Upper lobe of left lung (tissue), 6 donors: ENCODE results near the gene SERPINA3. TPM values are rescaled to one million over a fixed set of nuclear protein-coding genes. Genes with fewer than 3 reads are reported as not detected.

Experiments used
- ATAC-seq, 2 donors: fragments of 200-7000 bp; cut with Tn5 transposase; one replicate each; pipeline ENCODE4 v1.9.1; 2022; ENCODE audit warnings: mild to moderate bottlenecking in 2 of 2, moderate library complexity in 2 of 2; ENCODE audit not compliant: low FRiP score in 2 of 2
- DNase-seq, 2 donors: peaks; one replicate each; pipeline ENCODE4 v3.0.0-alpha.2; 2019 to 2020
- H3K27ac ChIP-seq, 4 donors: fragments of 200-600 bp; sonication (generic); one replicate each; pipeline ENCODE4 v1.5.1; 2016 to 2019
- H3K27me3 ChIP-seq, 4 donors: fragments of 200-600 bp; sonication (generic); one replicate each; pipeline ENCODE4 v1.5.1; 2017 to 2019
- H3K36me3 ChIP-seq, 4 donors: fragments of 200-600 bp; sonication (generic); one replicate each; pipeline ENCODE4 v1.5.1; 2016 to 2019
- H3K4me1 ChIP-seq, 4 donors: fragments of 200-600 bp; sonication (generic); one replicate each; pipeline ENCODE4 v1.5.1; 2018 to 2019
- H3K4me3 ChIP-seq, 4 donors: fragments of 200-600 bp; sonication (generic); one replicate each; pipeline ENCODE4 v1.5.1; 2017 to 2019; ENCODE audit warnings: mild to moderate bottlenecking in 2 of 4, moderate library complexity in 1 of 4
- H3K9me3 ChIP-seq, 4 donors: fragments of 200-600 bp; sonication (generic); one replicate each; pipeline ENCODE4 v1.5.1; 2018 to 2019
- EP300 ChIP-seq, 4 donors: sonication (generic); formaldehyde crosslinking; IDR thresholded peaks; one replicate each; pipeline ENCODE4 v1.5.1; 2017; ENCODE audit warnings: antibody characterized with exemption in 4 of 4, control low read depth in 2 of 4
- POLR2A ChIP-seq, 4 donors: fragments of 450-650 bp; IDR thresholded peaks; one replicate each; pipeline ENCODE4 v1.5.1; 2016 to 2017; ENCODE audit warnings: antibody characterized with exemption in 4 of 4, mild to moderate bottlenecking in 2 of 4
- POLR2AphosphoS5 ChIP-seq, 2 donors: sonication (generic); formaldehyde crosslinking; IDR thresholded peaks; one replicate each; pipeline ENCODE4 v1.5.1; 2017; ENCODE audit warnings: antibody characterized with exemption in 2 of 2
- WGBS, 2 donors: methylation state at CpG; one replicate each; pipeline ENCODE4 v1.1.5; 2017 to 2018; 5-methylcytosine and 5-hydroxymethylcytosine counted together
- total RNA-seq, 6 donors: library from RNA; depleted of rRNA in 4 of 6; stranded (reverse); fragments of >200 nt in 4 of 6; gene quantifications; one replicate each; pipeline versions ENCODE4 v1.1.0 to v1.2.1, GENCODE V29; 2016 to 2021
- TF ChIP-seq, protein P1 (sequence below), 6 experiments: fragments of 450-650 bp in 4 of 6; fragments of 200-600 bp in 2 of 6; sonication (generic) in 2 of 6; IDR thresholded peaks; one replicate each; pipeline ENCODE4 v1.5.1; 2016 to 2019; ENCODE audit warnings: antibody characterized with exemption in 6 of 6
- donor health status: DM: no; HTN: no; CAD: no; lungs with moderate emphysema.
- donor health status: DM: no; HTN: yes; CAD: no; lungs with severe emphysema.

SERPINA3 gene
- total RNA-seq, 6 donors from 2014 or later, result 32.5 to 111 (median 55.4) TPM

DNA sequence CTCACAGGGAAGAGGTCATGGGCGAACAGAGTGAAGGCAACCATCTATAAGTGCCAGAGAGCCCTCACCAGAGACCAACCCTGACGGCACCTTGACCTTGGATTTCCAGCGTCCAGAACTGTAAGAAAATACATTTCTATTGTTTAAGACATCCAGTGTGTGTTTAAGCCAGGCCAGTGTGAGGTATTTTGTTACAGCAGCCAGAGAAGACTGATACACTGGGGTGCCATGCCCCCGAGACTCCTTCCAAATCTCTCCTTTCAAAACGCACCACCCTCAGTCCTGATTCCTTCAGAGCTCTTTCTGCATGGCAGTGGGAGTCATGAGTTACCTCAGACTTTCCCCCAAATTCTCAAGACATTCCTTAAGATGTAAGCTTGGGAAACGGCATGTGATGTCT is 33.5 kb upstream of the SERPINA3 start:
- H3K27me3 ChIP-seq, result no peaks in the 10 kb centered on the region
- no peaks in the 10 kb centered on the region for H3K36me3 ChIP-seq
- H3K4me3 ChIP-seq, result no peak overlapping the region
- DNase-seq (no peak), ATAC-seq (no peak)
- peaks cover 0 to 6% (median 4%) of the 10 kb centered on the region in 4 donors for H3K4me1 ChIP-seq
- no peak overlapping the region for H3K27ac ChIP-seq
- no peaks in the 10 kb centered on the region for H3K9me3 ChIP-seq
- TF ChIP-seq POLR2A (IDR thresholded peaks at IDR 0.05) (no peak), EP300 (IDR thresholded peaks at IDR 0.05) (no peak), POLR2AphosphoS5 (IDR thresholded peaks at IDR 0.05) (no peak)
- TF ChIP-seq, protein P1, sequence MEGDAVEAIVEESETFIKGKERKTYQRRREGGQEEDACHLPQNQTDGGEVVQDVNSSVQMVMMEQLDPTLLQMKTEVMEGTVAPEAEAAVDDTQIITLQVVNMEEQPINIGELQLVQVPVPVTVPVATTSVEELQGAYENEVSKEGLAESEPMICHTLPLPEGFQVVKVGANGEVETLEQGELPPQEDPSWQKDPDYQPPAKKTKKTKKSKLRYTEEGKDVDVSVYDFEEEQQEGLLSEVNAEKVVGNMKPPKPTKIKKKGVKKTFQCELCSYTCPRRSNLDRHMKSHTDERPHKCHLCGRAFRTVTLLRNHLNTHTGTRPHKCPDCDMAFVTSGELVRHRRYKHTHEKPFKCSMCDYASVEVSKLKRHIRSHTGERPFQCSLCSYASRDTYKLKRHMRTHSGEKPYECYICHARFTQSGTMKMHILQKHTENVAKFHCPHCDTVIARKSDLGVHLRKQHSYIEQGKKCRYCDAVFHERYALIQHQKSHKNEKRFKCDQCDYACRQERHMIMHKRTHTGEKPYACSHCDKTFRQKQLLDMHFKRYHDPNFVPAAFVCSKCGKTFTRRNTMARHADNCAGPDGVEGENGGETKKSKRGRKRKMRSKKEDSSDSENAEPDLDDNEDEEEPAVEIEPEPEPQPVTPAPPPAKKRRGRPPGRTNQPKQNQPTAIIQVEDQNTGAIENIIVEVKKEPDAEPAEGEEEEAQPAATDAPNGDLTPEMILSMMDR (IDR thresholded peaks at IDR 0.05), result no peak
- 88 to 89% methylated on average over 6 of the region's 6 CpGs for WGBS, 2 donors

GRCh38 chr14:94581127-94581999 is 30.8 kb upstream of the SERPINA3 start, which contains the start of gene SERPINA5:
Gene SERPINA5, plus strand, starts transcription at chr14:94581426. Its CDS starts 5,937 bp downstream, at chr14:94587363.
- H3K27ac ChIP-seq, result no peak within 1 kb of the TSS
- TF ChIP-seq POLR2A (IDR thresholded peaks at IDR 0.05) (no peak), EP300 (IDR thresholded peaks at IDR 0.05) (no peak), POLR2AphosphoS5 (IDR thresholded peaks at IDR 0.05) (no peak)
- TF ChIP-seq, protein P1 (IDR thresholded peaks at IDR 0.05), result no peak
- peaks cover 0 to 6% (median 4%) of the 10 kb centered on the region in 4 donors for H3K4me1 ChIP-seq
- H3K36me3 ChIP-seq, result no peaks in the 10 kb centered on the region
- H3K9me3 ChIP-seq, result no peaks in the 10 kb centered on the region
- 38 to 67% methylated on average over 7 to 18 of the region's 18 CpGs for WGBS, 2 donors
- ATAC-seq, result no peak
- H3K4me3 ChIP-seq, result no peak within 1 kb of the TSS
- no peaks in the 10 kb centered on the region for H3K27me3 ChIP-seq
- DNase-seq, result peak in 1 of 2 donors; percentile 80

DNA sequence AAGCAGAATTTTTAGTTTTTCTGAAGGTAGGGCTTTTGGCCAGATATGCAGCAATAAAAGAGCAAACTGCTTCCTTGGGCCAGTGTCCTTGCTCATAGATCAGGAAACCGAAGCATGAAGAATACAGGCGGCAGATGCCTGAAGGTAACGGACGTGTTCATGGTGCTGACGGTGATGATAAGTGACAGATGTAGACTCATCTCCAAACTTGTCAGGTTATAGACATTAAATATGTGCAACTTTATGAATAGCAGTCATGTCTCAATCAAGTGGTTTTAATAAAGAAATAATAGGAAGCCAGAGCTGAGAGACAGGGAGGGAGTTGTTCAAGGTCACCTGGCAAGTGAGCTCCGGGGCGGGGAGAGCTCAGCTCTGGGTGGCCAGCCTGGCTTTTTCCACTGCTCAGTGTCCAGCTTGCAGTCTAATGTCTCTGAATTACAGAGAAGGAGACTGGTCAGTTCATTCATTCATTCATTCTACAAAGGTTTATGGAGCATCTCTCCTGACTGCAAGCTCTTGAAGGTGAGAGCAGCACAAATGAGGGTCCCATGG is 29.9 kb upstream of the SERPINA3 start:
- no peak overlapping the region for H3K27ac ChIP-seq
- H3K36me3 ChIP-seq, result no peaks in the 10 kb centered on the region
- no peak for DNase-seq
- no peak for ATAC-seq
- no peak overlapping the region for H3K4me3 ChIP-seq
- H3K27me3 ChIP-seq, result no peaks in the 10 kb centered on the region
- no peaks in the 10 kb centered on the region for H3K9me3 ChIP-seq
- peaks cover 0 to 6% (median 4%) of the 10 kb centered on the region in 4 donors for H3K4me1 ChIP-seq
- TF ChIP-seq EP300 (IDR thresholded peaks at IDR 0.05) (no peak), POLR2A (IDR thresholded peaks at IDR 0.05) (no peak)
- 83% methylated on average over 7 of the region's 7 CpGs for WGBS, 2 donors

DNA sequence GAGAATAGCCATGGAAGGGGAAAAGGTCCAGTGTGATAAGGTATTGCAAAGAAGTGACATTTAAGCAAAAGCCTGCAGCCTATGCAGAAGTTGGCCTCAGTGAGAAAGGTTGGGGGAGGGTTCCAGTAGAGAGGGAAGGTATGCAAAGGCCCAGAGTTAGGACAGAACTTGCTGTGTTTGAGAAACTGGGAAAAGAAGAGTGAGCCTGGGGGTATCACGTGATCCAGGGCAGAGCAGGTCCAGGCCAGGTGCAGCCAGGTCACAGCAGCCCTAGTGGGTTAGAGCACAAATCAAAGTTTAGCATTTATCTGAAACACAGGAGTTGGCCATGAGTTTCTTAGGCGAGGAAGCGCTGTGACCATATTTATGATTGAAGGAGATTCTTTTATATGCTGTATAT is 29.3 kb upstream of the SERPINA3 start:
- ATAC-seq, result no peak
- H3K4me3 ChIP-seq, result no peak overlapping the region

GRCh38 chr14:94583557-94583956 is 28.6 kb upstream of the SERPINA3 start:
- Histone ChIP-seq H3K9me3 (no peaks in the 10 kb centered on the region), H3K36me3 (no peaks in the 10 kb centered on the region), H3K27me3 (no peaks in the 10 kb centered on the region), H3K27ac (no peak overlapping the region), H3K4me1 (peaks cover 0 to 6% (median 4%) of the 10 kb centered on the region in 4 donors), H3K4me3 (no peak overlapping the region)
- 89 to 96% methylated on average over 4 of the region's 4 CpGs for WGBS, 2 donors
- TF ChIP-seq POLR2A (IDR thresholded peaks at IDR 0.05) (no peak), POLR2AphosphoS5 (IDR thresholded peaks at IDR 0.05) (no peak), EP300 (IDR thresholded peaks at IDR 0.05) (no peak)
- TF ChIP-seq, protein P1 (IDR thresholded peaks at IDR 0.05), result no peak
- ATAC-seq, result no peak
- DNase-seq, result no peak

More for the DNA sequence above, 29.3 kb upstream of the SERPINA3 start:
- peaks cover 0 to 6% (median 4%) of the 10 kb centered on the region in 4 donors for H3K4me1 ChIP-seq
- H3K9me3 ChIP-seq, result no peaks in the 10 kb centered on the region
- no peak for DNase-seq
- H3K36me3 ChIP-seq, result no peaks in the 10 kb centered on the region
- H3K27me3 ChIP-seq, result no peaks in the 10 kb centered on the region
- no peak for TF ChIP-seq POLR2AphosphoS5 (IDR thresholded peaks at IDR 0.05)
- TF ChIP-seq, protein P1 (IDR thresholded peaks at IDR 0.05), result no peak
- TF ChIP-seq EP300 (IDR thresholded peaks at IDR 0.05), result no peak
- TF ChIP-seq POLR2A (IDR thresholded peaks at IDR 0.05), result no peak
- 69 to 87% methylated on average over 3 of the region's 3 CpGs for WGBS, 2 donors
- no peak overlapping the region for H3K27ac ChIP-seq
